Prostate gland (tissue), 2 donors: Measurements from ENCODE around the gene OR1K1.
"Not testable (repeated sequence)": the region's sequence is repeated elsewhere in the genome, so short reads cannot be mapped to it uniquely, and the experiment has no call there.

ENCODE experiments used
- POLR2A ChIP-seq: fragments of 450-650 bp; IDR thresholded peaks from one replicate; pipeline ENCODE4 v1.6.1; 2016; ENCODE audit warnings: antibody characterized with exemption, mild to moderate bottlenecking
- TF ChIP-seq, protein P1 (sequence below), 4 experiments: fragments of 200-600 bp in 2 of 4; fragments of 450-650 bp in 2 of 4; sonication (generic) in 2 of 4; IDR thresholded peaks; 1 replicate in 3 of 4; 2 replicates in 1 of 4; pipeline ENCODE4 v1.5.1; 2016 to 2019; ENCODE audit warnings: antibody characterized with exemption in 4 of 4, mild to moderate bottlenecking in 2 of 4, moderate library complexity in 2 of 4

DNA sequence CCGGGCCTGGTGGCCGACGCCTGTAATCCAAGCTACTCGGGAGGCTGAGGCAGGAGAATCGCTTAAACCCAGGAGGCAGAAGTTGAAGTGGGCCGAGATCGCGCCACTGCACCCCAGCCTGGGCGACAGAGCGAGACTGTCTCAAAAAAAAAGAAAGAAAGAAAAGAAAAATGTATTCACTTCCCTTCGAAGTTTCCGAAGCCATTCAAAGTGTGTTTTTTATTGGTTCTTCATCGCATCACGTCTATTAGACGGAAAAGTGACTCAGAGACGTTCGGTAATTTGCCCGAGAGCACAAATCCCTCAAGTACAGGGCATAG lies 29.0 kb downstream of the OR1K1 start:
- TF ChIP-seq, protein P1, sequence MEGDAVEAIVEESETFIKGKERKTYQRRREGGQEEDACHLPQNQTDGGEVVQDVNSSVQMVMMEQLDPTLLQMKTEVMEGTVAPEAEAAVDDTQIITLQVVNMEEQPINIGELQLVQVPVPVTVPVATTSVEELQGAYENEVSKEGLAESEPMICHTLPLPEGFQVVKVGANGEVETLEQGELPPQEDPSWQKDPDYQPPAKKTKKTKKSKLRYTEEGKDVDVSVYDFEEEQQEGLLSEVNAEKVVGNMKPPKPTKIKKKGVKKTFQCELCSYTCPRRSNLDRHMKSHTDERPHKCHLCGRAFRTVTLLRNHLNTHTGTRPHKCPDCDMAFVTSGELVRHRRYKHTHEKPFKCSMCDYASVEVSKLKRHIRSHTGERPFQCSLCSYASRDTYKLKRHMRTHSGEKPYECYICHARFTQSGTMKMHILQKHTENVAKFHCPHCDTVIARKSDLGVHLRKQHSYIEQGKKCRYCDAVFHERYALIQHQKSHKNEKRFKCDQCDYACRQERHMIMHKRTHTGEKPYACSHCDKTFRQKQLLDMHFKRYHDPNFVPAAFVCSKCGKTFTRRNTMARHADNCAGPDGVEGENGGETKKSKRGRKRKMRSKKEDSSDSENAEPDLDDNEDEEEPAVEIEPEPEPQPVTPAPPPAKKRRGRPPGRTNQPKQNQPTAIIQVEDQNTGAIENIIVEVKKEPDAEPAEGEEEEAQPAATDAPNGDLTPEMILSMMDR (IDR thresholded peaks at IDR 0.05) = not testable (repeated sequence)
- not testable (repeated sequence) for TF ChIP-seq POLR2A
